Hepatocyte (in vitro differentiated cells): Measurements from ENCODE around the gene SLC9A8. TPM values are rescaled to one million over a fixed set of nuclear protein-coding genes. Genes with fewer than 3 reads are reported as not detected.

Experiments
- DNase-seq: peaks from one replicate; pipeline ENCODE4 v3.0.0-alpha.2; 2016; ENCODE audit warnings: low spot score
- H2AFZ ChIP-seq: fragments of 200-600 bp; sonication (generic); 2 replicates; pipeline ENCODE4 v1.6.0; 2016; ENCODE audit warnings: antibody characterized with exemption, mild to moderate bottlenecking
- H3K27ac ChIP-seq: fragments of 200-600 bp; sonication (generic); 2 replicates; pipeline ENCODE4 v1.5.1; 2016; ENCODE audit warnings: mild to moderate bottlenecking
- H3K27me3 ChIP-seq: fragments of 200-600 bp; sonication (generic); 2 replicates; pipeline ENCODE4 v1.6.1; 2016
- H3K36me3 ChIP-seq: fragments of 200-600 bp; sonication (generic); replicated peaks from 2 replicates; pipeline ENCODE4 v1.5.1; 2016; ENCODE audit warnings: low read depth; ENCODE audit not compliant: insufficient read depth
- H3K4me1 ChIP-seq: fragments of 200-600 bp; sonication (generic); 2 replicates; pipeline ENCODE4 v1.5.1; 2016; ENCODE audit warnings: mild to moderate bottlenecking, moderate library complexity; ENCODE audit not compliant: insufficient read depth
- H3K4me2 ChIP-seq: fragments of 200-600 bp; sonication (generic); 2 replicates; pipeline ENCODE4 v1.6.0; 2016
- H3K4me3 ChIP-seq: fragments of 200-600 bp; sonication (generic); 2 replicates; pipeline ENCODE4 v1.5.1; 2016; ENCODE audit warnings: mild to moderate bottlenecking
- H3K79me2 ChIP-seq: fragments of 200-600 bp; sonication (generic); 2 replicates; pipeline ENCODE4 v1.6.0; 2017; ENCODE audit warnings: mild to moderate bottlenecking
- H3K9me2 ChIP-seq: fragments of 200-600 bp; sonication (generic); replicated peaks from 2 replicates; pipeline ENCODE4 v1.6.0; 2017; ENCODE audit warnings: mild to moderate bottlenecking; ENCODE audit not compliant: insufficient read depth
- H3K9me3 ChIP-seq: fragments of 200-600 bp; sonication (generic); 2 replicates; pipeline ENCODE4 v1.5.1; 2016; ENCODE audit warnings: low read depth, mild to moderate bottlenecking
- H4K20me1 ChIP-seq: fragments of 200-600 bp; sonication (generic); 2 replicates; pipeline ENCODE4 v1.6.0; 2016; ENCODE audit warnings: mild to moderate bottlenecking; ENCODE audit not compliant: insufficient read depth, poor library complexity, severe bottlenecking
- CTCF ChIP-seq: fragments of 200-600 bp; sonication (generic); IDR thresholded peaks from 2 replicates; pipeline ENCODE4 v1.5.1; 2016; ENCODE audit warnings: antibody characterized with exemption, mild to moderate bottlenecking; ENCODE audit not compliant: poor library complexity
- EZH2 ChIP-seq: fragments of 200-600 bp; sonication (generic); IDR thresholded peaks from 2 replicates; pipeline ENCODE4 v1.6.1; 2016; ENCODE audit warnings: antibody characterized with exemption, mild to moderate bottlenecking, borderline replicate concordance
- EZH2phosphoT487 ChIP-seq: fragments of 200-600 bp; sonication (generic); IDR thresholded peaks from one replicate; pipeline ENCODE4 v1.6.1; 2018; ENCODE audit warnings: antibody characterized with exemption, mild to moderate bottlenecking, low read depth, moderate library complexity; ENCODE audit not compliant: unreplicated experiment, severe bottlenecking
- WGBS: methylation state at CpG from one replicate; pipeline ENCODE4 v1.1.6; 2016; ENCODE audit warnings: low lambda C conversion rate; ENCODE audit errors: missing lambda C conversion rate; 5-methylcytosine and 5-hydroxymethylcytosine counted together
- polyA plus RNA-seq: library from polyadenylated mRNA; unstranded; fragments of >200 nt; fragmentation: Nextera tagmentation; extraction: Ambion mirVana; gene quantifications from 2 replicates; pipeline ENCODE4 v1.2.1, GENCODE V29; 2016
- total RNA-seq: library from RNA; depleted of rRNA; stranded (reverse); fragments of >200 nt; gene quantifications from 2 replicates; pipeline ENCODE4 v1.2.3, GENCODE V29; 2014

The SLC9A8 gene
- total and polyA plus RNA-seq, 2 experiments from 2014 or later: 4.9 to 6.7 TPM

GRCh38 chr20:49915118-49915379 is 102.4 kb downstream of the SLC9A8 start:
- no peaks in the 10 kb centered on the region for H3K27me3 ChIP-seq
- peak overlapping the region; percentile 72 for H2AFZ ChIP-seq
- no peaks in the 10 kb centered on the region for H3K36me3 ChIP-seq
- DNase-seq: no peak
- peak overlapping the region; percentile 97 for H3K4me2 ChIP-seq
- H3K79me2 ChIP-seq: peaks cover 52% of the 10 kb centered on the region
- TF ChIP-seq EZH2 (no peak), CTCF (no peak)
- H3K9me3 ChIP-seq: no peaks in the 10 kb centered on the region
- WGBS: 2% methylated on average over 23 of the region's 23 CpGs
- peaks cover 26% of the 10 kb centered on the region for H3K4me1 ChIP-seq
- H3K9me2 ChIP-seq: no peaks in the 10 kb centered on the region
- peak overlapping the region; percentile 99 for H3K27ac ChIP-seq
- H4K20me1 ChIP-seq: no peaks in the 10 kb centered on the region
- peak overlapping the region; percentile 53 for H3K4me3 ChIP-seq

GRCh38 chr20:49915380-49916145 is 102.9 kb downstream of the SLC9A8 start, which contains the start of gene SPATA2:
SPATA2 (minus strand) TSS chr20:49915529; CDS start chr20:49908490, 7,039 bp downstream.
- Histone ChIP-seq H2AFZ (peak within 1 kb of the TSS; percentile 72), H3K27ac (peak within 1 kb of the TSS; percentile 99), H3K9me3 (no peaks in the 10 kb centered on the region), H3K4me3 (peak within 1 kb of the TSS; percentile 53), H3K79me2 (peaks cover 47% of the 10 kb centered on the region), H3K27me3 (no peaks in the 10 kb centered on the region), H4K20me1 (no peaks in the 10 kb centered on the region), H3K9me2 (no peaks in the 10 kb centered on the region), H3K4me2 (peak within 1 kb of the TSS; percentile 97), H3K36me3 (no peaks in the 10 kb centered on the region), H3K4me1 (peaks cover 23% of the 10 kb centered on the region)
- peak; percentile 98 for DNase-seq
- 2% methylated on average over 57 of the region's 69 CpGs for WGBS
- TF ChIP-seq EZH2phosphoT487 (no peak), CTCF (no peak), EZH2 (no peak)

- DNase-seq: peak; percentile 85
- no peak for TF ChIP-seq CTCF
- TF ChIP-seq EZH2: no peak
- TF ChIP-seq EZH2phosphoT487: no peak
- H3K36me3 ChIP-seq: no peaks in the 10 kb centered on the region
- WGBS: 51% methylated on average over 19 of the region's 19 CpGs
- no peaks in the 10 kb centered on the region for H3K27me3 ChIP-seq
- peaks cover 23% of the 10 kb centered on the region for H3K4me1 ChIP-seq
- H2AFZ ChIP-seq: peak overlapping the region; percentile 72
- no peaks in the 10 kb centered on the region for H3K9me2 ChIP-seq
- H3K27ac ChIP-seq: peak overlapping the region; percentile 99
- peak overlapping the region; percentile 97 for H3K4me2 ChIP-seq
- peaks cover 39% of the 10 kb centered on the region for H3K79me2 ChIP-seq
- no peak overlapping the region for H3K4me3 ChIP-seq
- H4K20me1 ChIP-seq: no peaks in the 10 kb centered on the region
- H3K9me3 ChIP-seq: no peaks in the 10 kb centered on the region
These were observed 103.7 kb downstream of the SLC9A8 start for GRCh38 chr20:49916146-49917002.
